GM10847 (cell line): ENCODE measurements around the gene UBASH3B.

Experiments used
- POLR2A ChIP-seq: IDR thresholded peaks from 2 replicates; pipeline ENCODE4 v1.6.1; 2011; ENCODE audit not compliant: insufficient read length; ENCODE audit errors: extremely low read depth

Gene UBASH3B

GRCh38 chr11:122763108-122763507 lies 107.6 kb downstream of the UBASH3B start:
- TF ChIP-seq POLR2A: no peak

GRCh38 chr11:122764371-122765090 lies 109.0 kb downstream of the UBASH3B start:
- no peak for TF ChIP-seq POLR2A

- no peak for TF ChIP-seq POLR2A
Measured at GRCh38 chr11:122765487-122766131, 110.1 kb downstream of the UBASH3B start.

GRCh38 chr11:122769126-122769780 lies 113.7 kb downstream of the UBASH3B start:
- TF ChIP-seq POLR2A: no peak

- no peak for TF ChIP-seq POLR2A
Measured at GRCh38 chr11:122772945-122773344, 117.4 kb downstream of the UBASH3B start.

GRCh38 chr11:122773781-122774266 lies 118.3 kb downstream of the UBASH3B start:
- TF ChIP-seq POLR2A: no peak

- TF ChIP-seq POLR2A: no peak
Measured at GRCh38 chr11:122775675-122776271, 120.3 kb downstream of the UBASH3B start.

- TF ChIP-seq POLR2A: no peak
Measured at GRCh38 chr11:122776546-122776945, 121.0 kb downstream of the UBASH3B start.

- TF ChIP-seq POLR2A: no peak
Measured at GRCh38 chr11:122777343-122777742, 121.8 kb downstream of the UBASH3B start.

- TF ChIP-seq POLR2A: no peak
Measured at GRCh38 chr11:122778148-122778547, 122.6 kb downstream of the UBASH3B start.

GRCh38 chr11:122779047-122779629 lies 123.6 kb downstream of the UBASH3B start:
- no peak for TF ChIP-seq POLR2A

- TF ChIP-seq POLR2A: no peak
Measured at GRCh38 chr11:122780296-122780949, 124.9 kb downstream of the UBASH3B start.

GRCh38 chr11:122781378-122782195 lies 126.1 kb downstream of the UBASH3B start:
- no peak for TF ChIP-seq POLR2A

GRCh38 chr11:122782222-122782621 lies 126.7 kb downstream of the UBASH3B start:
- no peak for TF ChIP-seq POLR2A
